Stimulated activated CD4-positive, alpha-beta T cell treated with anti-CD3 and anti-CD28 coated beads, Interleukin-1b, Interleukin-23, amount 100 ng/mL, for 4 hours (primary cell): ENCODE data around the gene GXYLT2.
A peak's percentile ranks its signal among the peaks of the same experiment; 100 is the strongest.

ENCODE experiments used
- DNase-seq, 2 donors: peaks; one replicate each; pipeline ENCODE4 v3.0.0-alpha.2; 2020; ENCODE audit warnings: low read depth in 2 of 2

Gene GXYLT2, protein sequence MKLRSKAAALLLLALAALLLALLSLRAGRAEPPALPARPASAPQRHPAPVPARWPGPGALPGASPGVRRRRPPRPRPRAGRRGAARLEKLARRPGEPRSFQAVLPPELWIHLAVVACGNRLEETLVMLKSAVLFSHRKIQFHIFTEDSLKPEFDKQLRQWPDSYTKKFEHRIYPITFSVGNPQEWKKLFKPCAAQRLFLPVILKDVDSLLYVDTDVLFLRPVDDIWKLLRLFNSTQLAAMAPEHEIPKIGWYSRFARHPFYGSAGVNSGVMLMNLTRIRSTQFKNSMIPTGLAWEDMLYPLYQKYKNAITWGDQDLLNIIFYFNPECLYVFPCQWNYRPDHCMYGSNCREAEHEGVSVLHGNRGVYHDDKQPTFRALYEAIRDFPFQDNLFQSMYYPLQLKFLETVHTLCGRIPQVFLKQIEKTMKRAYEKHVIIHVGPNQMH

GRCh38 chr3:72887705-72888545 lies at the start of gene GXYLT2:
Gene GXYLT2, plus strand, starts transcription at chr3:72888046. Its CDS starts 188 bp downstream, at chr3:72888234.
- DNase-seq, result peak; percentile 3 to 20

- no peak for DNase-seq
Observed at GRCh38 chr3:72839057-72839456, 48.8 kb upstream of the GXYLT2 start.

- DNase-seq, result no peak
Observed at GRCh38 chr3:72844436-72844993, 43.3 kb upstream of the GXYLT2 start.

DNA sequence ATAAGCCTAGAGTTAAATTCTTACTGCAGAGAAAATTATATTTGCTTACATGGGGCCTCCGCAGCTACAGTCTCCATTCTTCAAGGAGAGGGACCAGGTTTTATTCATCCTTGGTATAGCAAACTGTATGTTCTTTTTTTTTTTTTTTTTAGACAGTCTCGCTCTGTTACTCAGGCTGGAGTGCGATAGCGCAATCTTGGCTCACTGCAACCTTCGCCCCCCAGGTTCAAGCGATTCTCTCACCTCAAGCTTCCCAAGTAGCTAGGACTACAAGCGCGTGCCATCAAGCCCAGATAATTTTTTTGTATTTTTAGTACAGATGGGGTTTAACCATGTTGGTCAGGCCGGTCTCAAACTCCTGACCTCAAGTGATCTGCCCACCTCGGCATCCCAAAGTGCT lies 41.7 kb upstream of the GXYLT2 start:
- no peak for DNase-seq

- DNase-seq, result no peak
Observed at GRCh38 chr3:72847282-72847681, 40.6 kb upstream of the GXYLT2 start.

GRCh38 chr3:72847751-72848702 lies 39.8 kb upstream of the GXYLT2 start, which contains the start of gene SHQ1:
Gene SHQ1, minus strand, starts transcription at chr3:72848445. Its CDS starts 105 bp downstream, at chr3:72848340.
- peak; percentile 93 to 94 for DNase-seq

- peak; percentile 5 to 11 for DNase-seq
Observed at GRCh38 chr3:72848703-72849081, 39.2 kb upstream of the GXYLT2 start.

GRCh38 chr3:72855001-72855400 lies 32.8 kb upstream of the GXYLT2 start:
- DNase-seq, result no peak

GRCh38 chr3:72860053-72860452 lies 27.8 kb upstream of the GXYLT2 start:
- DNase-seq, result no peak

DNA sequence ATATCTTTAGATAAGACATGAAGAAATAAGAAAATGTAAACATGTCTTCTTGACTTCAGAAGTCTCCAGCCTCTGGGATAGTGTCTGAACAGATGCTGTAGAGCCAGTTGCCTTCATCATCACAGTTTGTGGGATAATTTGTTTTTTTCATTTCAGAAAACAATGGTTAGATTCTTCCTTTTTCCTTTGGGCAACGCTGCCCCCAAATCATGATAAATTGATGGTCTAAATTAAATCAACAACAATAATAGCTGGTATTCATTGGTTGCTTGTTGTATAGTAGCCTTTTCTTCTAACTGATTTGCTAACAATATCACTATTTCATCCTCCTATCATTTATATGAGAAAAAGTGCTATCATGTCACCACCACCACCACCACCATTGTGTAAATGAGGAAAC lies 27.0 kb upstream of the GXYLT2 start:
- no peak for DNase-seq

- no peak for DNase-seq
Observed at GRCh38 chr3:72862314-72863090, 25.3 kb upstream of the GXYLT2 start.

DNA sequence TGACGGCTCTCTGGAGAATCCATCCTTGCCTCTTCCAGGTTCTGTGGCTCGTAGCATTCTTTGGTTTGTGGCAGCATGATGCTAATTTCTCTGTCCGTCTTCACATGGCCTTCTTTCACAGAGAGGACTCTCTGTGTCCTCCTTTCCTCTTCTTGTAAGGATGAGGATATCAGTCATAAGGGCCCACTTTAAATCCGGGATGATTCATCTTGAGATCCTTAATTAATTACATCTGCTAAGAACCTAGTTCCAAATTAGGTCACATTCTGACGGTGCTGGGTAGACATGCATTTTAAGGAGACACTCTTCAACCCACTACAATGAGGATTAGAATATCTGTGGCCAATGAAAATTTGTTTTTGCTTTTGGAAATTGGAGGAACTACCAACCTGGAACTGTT lies 15.7 kb upstream of the GXYLT2 start:
- DNase-seq, result no peak

GRCh38 chr3:72887343-72887704 lies 522 bp upstream of the GXYLT2 start:
- DNase-seq, result no peak

GRCh38 chr3:72888546-72889309 lies 882 bp downstream of the GXYLT2 start:
- DNase-seq, result no peak

DNA sequence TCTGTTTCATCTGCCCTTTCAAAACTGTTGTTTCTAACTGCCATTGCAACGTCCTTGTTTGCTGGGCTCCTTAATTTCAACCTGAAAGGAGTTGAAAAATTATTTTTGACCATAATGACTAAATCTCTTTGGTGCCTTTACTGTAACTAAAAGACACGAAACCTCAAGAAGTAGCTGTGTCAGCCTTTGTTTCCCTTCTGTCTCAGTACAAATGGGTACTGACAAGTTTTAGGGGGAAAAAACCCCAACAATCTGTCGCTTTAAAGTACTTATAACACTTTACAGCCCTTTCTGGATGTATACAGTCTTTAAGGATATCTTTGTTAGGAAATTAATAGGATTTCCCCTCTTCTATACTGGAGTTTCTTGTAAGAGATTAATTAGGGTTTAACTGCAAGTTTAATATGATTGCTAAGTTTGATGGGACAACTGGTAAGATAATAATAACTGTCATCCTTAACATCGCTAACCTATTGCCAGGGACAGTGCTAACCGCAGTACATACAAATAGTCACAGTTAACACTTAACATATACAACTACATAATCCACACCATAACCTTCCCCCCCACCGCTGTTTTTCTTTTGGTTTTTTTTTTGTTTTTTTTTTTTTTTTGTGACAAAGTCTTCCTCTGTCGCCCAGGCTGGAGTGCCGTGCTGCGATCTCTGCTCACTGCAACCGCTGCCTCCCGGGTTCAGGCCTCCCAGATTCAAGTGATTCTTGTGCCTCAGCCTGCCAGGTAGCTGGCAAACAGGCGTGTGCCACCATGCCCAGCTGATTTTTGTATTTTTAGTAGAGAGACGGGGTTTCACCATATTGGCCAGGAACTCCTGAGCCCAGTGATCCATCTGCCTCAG lies 1.7 kb downstream of the GXYLT2 start:
- DNase-seq, result no peak

GRCh38 chr3:72890166-72890925 lies 2.5 kb downstream of the GXYLT2 start:
- no peak for DNase-seq

DNA sequence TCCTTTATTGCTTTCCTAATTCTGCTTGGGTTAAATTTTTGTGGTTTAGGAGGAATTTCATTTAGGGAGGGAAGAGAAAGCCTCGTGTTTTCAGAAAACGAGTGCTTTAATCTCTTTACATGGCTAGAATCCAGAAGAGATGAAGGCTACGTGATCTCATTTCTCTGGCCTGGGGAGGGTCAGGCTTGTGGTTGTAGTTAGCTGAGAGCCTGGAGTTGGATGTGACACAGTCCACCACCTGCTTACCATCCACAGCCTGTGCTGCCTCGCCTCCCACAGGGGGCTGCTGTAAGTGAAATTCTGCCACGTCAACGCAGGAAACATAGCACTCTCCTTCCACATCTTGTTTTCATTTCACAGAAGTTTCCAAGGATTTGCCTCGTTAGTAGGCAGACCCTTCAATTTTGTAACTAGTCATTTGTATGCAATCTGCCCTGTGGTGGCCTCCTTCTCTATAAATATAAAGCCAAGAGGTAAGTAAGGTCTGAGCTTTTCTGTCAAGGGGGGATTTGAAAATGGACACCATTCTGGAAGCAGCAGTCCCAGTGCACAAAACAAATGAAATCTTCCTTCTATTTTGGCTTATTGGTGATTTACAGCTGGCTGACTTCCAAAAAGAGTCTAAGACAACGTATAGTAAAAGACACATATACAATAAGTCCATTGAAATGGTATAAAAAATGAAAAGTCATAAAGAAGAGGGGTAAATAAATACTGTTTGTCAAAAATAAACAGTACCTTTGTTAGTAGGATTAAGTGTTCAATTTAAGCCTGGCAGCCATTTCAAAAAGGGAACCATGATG lies 3.4 kb downstream of the GXYLT2 start:
- DNase-seq, result no peak
